HG03095 (cell line): ENCODE data around the gene EXOC6.
"Not testable (repeated sequence)": the region's sequence is repeated elsewhere in the genome, so short reads cannot be mapped to it uniquely, and the experiment has no call there.

Source experiments
- ATAC-seq: cut with Tn5 transposase; IDR thresholded peaks from one replicate; pipeline ENCODE4 v1.9.1; 2021; ENCODE audit warnings: moderate library complexity; ENCODE audit not compliant: unreplicated experiment

EXOC6 gene

DNA sequence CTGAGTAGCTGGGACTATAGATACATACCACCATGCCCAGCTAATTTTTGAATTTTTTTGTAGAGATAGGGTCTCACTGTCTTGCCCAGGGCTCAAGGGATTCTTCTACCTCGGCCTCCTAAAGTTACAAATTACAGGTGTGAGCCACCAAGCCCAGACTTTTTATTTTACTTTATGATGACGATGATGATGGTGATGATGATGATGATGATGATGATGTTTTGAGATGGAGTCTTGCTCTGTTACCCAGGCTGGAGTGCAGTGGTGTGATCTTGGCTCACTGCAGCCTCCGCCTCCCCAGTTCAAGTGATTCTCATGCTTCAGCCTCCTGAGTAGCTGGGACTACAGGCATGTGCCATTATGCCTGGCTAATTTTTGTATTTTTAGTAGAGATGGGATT lies 252.8 kb downstream of the EXOC6 start:
- ATAC-seq: not testable (repeated sequence)

DNA sequence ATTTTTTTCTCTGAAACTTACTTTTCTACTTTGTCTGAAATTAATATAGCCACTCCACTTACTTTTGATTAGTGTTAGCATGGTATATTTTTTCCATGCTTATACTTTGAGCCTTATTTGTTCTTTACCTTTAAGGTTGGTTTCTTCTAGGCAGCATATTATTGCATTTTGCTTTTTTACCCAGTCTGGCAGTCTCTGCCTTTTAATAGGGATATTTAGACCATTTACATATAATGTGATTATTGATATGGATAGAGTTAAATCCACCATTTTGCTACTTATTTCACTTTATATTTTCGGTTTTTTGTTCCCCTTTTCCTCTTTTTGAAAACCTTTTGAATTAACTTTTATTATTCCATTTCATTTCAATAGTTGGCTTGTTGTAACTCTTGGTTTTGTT lies 255.6 kb downstream of the EXOC6 start:
- ATAC-seq: no peak

DNA sequence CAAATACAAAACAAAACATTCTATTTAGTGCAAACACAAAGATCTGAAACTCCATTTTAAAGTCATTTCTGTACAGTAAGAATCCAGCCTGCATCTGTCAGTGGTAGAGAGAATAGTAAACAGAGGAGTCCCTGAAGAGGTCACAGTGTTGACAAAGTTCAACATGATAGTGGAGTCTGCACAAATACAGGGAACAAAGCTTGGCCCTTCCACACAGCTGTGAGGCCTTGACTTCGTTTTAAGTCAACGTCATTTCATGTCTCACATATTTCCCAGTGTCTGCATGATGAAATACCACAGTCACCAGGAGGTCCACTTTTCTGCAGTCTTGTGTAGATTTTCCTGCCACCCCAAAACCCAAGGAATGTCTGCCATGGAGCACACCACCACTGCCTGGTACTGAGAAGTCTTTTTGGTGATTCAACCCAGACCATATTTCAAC lies 258.3 kb downstream of the EXOC6 start:
- no peak for ATAC-seq
